HG03521 (cell line): ENCODE measurements around the gene CTSF.
"Not testable (repeated sequence)": the region's sequence is repeated elsewhere in the genome, so short reads cannot be mapped to it uniquely, and the experiment has no call there.

Source experiments
- ATAC-seq: cut with Tn5 transposase; IDR thresholded peaks from one replicate; pipeline ENCODE4 v1.9.1; 2021; ENCODE audit warnings: mild to moderate bottlenecking, moderate library complexity; ENCODE audit not compliant: unreplicated experiment

The CTSF gene

GRCh38 chr11:66589996-66590675 lies 21.7 kb upstream of the CTSF start:
- no peak for ATAC-seq

DNA sequence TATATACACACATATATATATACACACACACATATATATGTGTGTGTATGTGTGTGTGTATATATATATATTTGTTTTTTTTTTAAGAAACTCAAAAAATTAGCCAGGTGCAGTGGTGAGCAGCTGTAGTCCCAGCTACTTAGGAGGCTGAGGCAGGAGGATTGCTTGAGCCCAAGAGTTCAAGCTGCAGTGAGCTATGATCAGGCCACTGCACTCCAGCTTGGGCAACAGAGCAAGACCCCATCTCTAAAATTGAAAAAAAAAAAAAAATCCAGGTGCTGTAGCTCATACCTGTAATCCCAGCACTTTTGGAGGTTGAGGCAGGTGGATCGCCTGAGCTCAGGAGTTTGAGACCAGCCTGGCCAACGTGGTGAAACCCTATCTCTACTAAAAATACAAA lies 20.9 kb upstream of the CTSF start:
- not testable (repeated sequence) for ATAC-seq

DNA sequence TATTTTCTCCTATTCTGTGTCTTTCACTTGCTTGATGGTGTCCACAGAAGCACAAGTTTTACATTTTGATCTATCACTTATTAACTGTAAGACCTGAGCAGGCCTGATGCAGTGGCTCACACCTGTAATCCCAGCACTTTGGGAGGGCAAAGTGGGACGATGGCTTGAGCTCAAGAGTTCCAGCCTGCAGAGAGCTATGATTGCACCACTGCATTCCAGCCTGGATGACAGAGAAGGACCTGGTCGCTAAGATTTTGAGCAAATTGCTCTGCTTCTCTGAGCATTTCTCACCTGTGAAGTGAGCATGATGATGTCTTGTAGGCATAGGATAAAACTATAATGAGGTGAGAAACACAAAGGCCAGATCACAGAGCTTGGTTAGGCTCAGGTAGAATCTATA lies 17.7 kb upstream of the CTSF start:
- ATAC-seq, result no peak

GRCh38 chr11:66585447-66585846 lies 17.0 kb upstream of the CTSF start:
- ATAC-seq, result not testable (repeated sequence)

- not testable (repeated sequence) for ATAC-seq
Observed at GRCh38 chr11:66582565-66583147, 14.2 kb upstream of the CTSF start.

- ATAC-seq, result no peak
Observed at GRCh38 chr11:66581261-66581660, 12.9 kb upstream of the CTSF start.

DNA sequence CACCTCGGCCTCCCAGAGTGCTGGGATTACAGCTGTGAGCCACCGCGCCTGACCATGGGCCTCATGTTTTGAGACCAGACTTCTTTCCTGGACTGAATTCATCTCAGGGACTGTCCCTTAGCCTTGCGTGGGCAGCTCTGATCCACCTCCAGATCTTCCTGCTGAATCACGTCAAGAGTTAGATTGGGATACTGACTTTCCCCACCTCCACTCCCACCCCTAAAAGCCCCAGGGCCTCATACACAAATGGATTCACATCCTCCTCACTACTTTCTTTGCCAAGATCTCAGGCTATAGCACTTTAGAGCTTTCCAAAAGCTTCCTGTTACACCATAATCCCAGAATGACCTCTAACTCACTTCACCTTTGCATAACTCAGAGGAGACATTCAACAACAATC lies 12.4 kb upstream of the CTSF start:
- ATAC-seq, result no peak

DNA sequence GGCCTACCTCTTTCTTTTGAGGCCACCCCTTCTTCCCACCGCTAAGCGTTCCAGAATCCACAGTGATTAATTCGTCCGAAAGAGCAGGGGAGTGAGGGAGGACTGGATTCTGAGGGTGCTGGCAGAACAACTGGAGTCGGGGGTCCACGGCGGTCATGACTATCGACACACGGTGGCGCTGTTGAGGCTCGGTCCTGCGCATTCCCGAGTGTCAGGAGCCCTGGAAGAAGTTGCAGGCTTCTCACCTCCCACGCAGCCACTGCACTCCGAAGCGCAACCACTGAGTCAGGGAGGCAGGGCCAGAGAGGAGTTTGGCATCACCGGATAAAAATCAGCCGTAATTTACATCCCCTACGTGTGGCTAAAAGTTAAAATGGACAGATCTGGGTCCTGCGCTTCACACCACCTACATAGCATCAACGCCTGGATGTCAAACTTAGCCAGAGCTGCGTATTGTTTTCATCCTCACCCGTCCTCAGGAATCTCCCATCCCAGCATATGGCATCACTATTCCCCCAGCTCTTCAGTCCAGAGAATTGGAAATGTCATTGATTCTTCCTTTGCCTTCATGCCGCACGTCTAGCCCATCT lies 10.7 kb upstream of the CTSF start:
- ATAC-seq, result no peak

DNA sequence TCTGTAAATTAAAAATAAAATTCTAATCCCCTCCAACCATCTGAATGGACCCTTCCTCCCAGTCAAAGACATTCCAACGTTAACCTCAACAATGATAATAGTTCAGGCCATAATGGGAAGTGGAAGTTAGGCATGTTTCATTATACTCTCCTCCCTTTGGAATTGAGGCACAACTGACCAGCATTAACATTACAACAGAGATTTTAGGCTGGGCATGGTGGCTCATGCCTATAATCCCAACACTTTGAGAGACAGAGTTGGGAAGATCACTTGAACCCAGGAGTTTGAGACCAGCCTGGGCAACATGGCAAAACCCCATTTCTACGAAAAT lies 2.4 kb upstream of the CTSF start:
- ATAC-seq, result no peak

- no peak for ATAC-seq
Observed at GRCh38 chr11:66570079-66570849, 1.9 kb upstream of the CTSF start.

- no peak for ATAC-seq
Observed at GRCh38 chr11:66569076-66569475, 670 bp upstream of the CTSF start.

DNA sequence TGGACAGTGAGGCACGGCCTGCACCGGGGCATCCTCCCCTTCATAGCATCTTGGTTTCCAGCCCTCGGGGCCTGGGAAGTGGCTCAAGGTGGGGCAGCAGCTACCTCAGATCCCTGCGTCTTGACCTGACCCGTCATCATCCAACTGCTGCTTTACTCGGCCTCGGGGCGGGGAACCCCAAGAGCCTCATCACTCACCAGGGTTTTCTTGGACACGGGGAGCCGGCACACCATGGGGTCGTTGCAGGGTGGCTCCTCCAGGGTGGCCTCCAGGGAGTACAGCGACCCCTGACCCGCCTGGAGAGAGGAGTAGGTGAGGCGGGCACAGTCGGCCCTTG lies 651 bp downstream of the CTSF start:
- no peak for ATAC-seq

- no peak for ATAC-seq
Observed at GRCh38 chr11:66566221-66566620, 2.2 kb downstream of the CTSF start.

DNA sequence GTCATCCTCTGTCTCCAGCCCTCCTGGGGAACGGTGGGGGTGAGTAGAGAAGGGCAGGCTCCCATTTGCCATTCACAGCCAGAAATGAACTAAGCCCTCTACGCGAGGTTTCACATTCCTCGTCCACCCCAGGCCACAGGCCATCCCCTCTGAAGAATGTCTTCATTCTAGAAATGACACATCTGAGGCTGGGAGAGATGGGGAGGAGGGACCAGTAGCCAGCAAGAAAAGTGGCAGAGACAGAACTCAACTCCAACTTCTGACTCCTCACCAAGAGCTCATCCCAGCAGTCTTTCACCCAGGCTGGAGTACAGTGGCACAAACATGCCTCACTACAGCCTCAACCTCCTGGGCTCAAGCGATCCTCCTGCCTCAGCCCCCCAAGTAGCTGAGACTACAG lies 3.4 kb downstream of the CTSF start:
- ATAC-seq, result no peak

GRCh38 chr11:66564538-66564937 lies 3.9 kb downstream of the CTSF start:
- no peak for ATAC-seq

GRCh38 chr11:66563832-66564231 lies 4.6 kb downstream of the CTSF start:
- ATAC-seq, result no peak

DNA sequence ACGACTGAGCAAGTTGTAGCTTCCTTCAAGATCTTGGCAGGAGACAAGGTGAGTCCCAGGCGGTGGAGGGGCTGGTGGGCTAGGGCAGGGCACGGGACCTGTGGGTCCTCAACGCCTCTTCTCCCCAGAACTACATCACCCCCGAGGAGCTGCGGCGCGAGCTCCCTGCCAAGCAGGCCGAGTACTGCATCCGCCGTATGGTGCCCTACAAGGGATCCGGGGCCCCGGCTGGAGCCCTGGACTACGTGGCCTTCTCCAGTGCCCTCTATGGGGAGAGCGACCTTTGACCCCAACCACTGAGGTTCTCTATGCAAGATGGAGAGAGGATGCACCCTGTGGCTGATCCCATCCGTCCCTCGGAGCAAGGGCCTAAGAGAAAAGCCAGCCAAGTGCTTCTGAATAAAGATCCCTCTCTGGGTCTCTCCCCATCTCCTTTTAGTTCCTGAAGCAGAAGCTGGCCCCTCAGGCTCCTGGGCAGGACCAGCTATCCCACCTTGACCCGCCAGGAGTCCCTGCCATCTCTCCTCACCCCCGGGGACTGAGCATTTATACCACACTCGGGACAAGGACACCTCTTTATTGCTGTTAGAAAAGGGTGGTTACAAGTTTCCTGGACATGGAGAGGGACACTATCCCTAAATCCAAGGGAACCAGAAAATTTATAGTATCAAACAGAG lies 5.4 kb downstream of the CTSF start:
- ATAC-seq, result no peak

GRCh38 chr11:66562275-66562674 lies 6.1 kb downstream of the CTSF start:
- no peak for ATAC-seq

- no peak for ATAC-seq
Observed at GRCh38 chr11:66561975-66562248, 6.5 kb downstream of the CTSF start.

- ATAC-seq, result no peak
Observed at GRCh38 chr11:66561178-66561974, 7.0 kb downstream of the CTSF start.
